T47D (cell line): ENCODE data around the gene HTR3A.

Experiments
- DNase-seq, 2 experiments: peaks; one replicate each; pipeline versions ENCODE4 v3.0.0 to v3.0.0-alpha.2; 2011 to 2012; ENCODE audit warnings: low read depth in 1 of 2, low spot score in 1 of 2
- JUND ChIP-seq: IDR thresholded peaks from 2 replicates; pipeline ENCODE4 v1.6.1; 2012; ENCODE audit warnings: low read depth
- in situ Hi-C: cut with HindIII; loops from 2 replicates; pipeline ENCODE4 v1.10.0; 2016; ENCODE audit warnings: low sequenced_read_pairs, low pct_unique_long_range_greater_than_20kb

HTR3A gene

DNA sequence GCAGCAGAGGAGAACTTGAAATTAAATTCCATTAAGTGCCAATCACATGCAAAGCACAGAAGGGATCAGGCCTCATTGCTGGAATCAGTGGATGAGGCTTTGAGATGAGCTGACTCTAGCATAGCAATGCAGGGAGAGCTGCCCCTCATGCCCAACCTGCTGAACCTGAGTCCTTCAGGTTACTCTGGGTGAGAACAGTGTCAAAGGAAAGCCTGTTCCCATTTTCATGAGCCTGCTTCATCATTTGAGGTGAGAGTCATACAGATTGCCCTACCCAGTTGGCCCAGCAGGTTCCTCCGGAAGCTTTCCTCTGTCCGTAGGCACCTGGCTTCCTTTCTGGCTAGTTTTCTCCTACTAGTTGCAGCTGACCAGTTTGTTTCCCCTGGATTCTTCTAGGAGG lies 58.7 kb downstream of the HTR3A start:
- in situ Hi-C loops: no loop called here
- DNase-seq: no peak
- TF ChIP-seq JUND: no peak

DNA sequence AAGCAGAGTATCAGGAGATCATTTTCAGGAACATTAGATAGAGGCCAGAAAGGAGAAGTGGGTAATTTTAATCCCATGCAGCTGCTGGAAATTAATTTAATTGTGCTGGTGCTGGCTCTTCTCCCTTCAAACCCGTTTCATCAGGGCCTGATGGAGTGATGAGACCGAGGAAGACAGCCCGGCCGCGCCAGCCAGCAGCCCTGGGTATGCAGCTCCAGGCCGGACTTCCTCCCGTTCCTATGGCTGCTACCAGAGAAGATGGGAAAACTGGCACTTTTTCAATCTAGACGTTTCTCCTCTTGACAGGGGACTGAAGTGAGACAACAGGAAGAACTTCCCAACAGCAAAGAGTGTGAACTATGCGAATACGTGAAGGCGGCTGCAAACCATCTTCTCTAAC lies 60.0 kb downstream of the HTR3A start:
- in situ Hi-C loops: no loop called here
- no peak for DNase-seq
- no peak for TF ChIP-seq JUND

DNA sequence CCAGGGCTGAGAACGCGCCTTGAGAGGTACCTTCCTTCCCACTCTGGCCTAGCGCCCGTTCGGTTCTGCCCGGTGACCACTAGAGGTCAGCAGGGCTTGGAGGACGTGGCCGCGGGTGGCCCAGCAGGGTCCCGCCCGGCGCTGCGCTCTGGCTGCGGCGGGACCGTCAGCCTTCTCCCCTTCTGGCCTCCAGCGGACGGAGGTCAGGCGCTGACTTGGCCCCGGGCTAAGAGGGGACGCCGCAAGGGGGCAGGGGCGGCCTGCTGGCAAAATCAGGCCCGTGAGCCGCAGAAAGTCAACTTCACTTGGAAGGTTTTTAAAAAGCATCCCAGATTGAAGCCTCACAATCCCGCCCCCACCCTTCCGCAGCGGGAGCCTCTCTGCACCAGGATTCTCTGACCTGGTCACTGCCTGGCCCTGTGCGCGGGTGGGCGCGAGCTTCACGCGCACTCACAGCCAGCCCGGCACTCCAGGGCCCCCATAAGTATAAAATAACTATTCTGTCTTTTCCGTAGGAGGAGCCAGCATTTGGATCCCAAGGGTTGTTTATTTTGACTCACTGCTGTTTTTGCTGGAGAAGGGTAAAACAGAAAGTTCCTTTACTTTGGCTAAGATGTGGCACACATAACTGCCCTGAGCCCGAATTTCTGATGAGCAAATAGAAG lies 61.4 kb downstream of the HTR3A start:
- DNase-seq: peak; percentile 40 to 80
- in situ Hi-C loops: no loop called here
- TF ChIP-seq JUND: no peak

DNA sequence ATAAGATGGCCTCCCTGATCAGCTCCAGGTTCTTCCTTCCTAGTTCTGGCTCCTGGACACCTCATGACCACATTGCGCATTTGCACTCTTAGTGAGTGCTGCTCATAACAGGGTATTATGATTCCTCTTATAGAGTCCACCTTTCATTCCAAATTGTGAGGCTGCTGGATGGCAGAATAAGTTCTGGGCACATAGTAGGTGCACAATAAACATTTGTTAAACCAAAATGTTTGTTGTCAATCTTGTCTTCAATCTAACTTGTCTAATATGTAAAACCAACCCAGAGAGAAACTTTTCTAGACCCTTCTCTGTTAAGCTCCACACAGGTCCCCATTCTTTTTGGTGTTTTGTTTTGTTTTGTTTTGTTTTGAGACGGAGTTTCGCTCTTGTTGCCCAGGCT lies 62.0 kb downstream of the HTR3A start:
- in situ Hi-C loops: no loop called here
- no peak for DNase-seq

DNA sequence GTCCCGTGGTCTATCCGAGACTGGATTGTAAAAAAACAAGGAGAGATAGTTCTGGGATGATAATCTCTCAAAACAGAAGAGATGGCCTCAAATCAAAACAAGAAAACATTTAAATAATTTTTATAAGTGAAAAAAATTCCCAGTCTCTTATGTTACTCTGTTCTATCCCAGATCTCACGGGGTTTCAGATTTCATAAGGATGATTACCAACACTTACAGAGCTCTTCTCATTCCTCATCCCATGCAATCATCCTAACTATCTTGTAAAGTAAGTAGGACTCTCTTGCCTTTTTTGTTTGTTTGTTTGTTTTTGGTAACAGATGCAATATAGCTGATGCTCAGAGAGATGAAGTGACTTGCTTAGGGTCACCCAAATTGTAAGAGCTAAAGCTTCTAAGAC lies 64.6 kb downstream of the HTR3A start:
- in situ Hi-C loops: no loop called here
- no peak for DNase-seq
- TF ChIP-seq JUND: no peak

More for the DNA sequence above, 62.0 kb downstream of the HTR3A start:
- TF ChIP-seq JUND: no peak
